Stimulated activated naive CD8-positive, alpha-beta T cell treated with anti-CD3 and anti-CD28 coated beads, Interleukin-15, Interleukin-2, amounts not matched to agents 100 ng/mL and 50 ng/mL, for 24 hours (primary cell): ENCODE results near the gene TASOR2.
A peak's percentile ranks its signal among the peaks of the same experiment; 100 is the strongest.

Source experiments
- H3K27ac Mint-ChIP-seq: one replicate; pipeline ENCODE4 v1.8.0; 2021; ENCODE audit warnings: mild to moderate bottlenecking, mixed read lengths
- H3K27me3 Mint-ChIP-seq: one replicate; pipeline ENCODE4 v1.8.0; 2021; ENCODE audit warnings: mixed read lengths
- H3K36me3 Mint-ChIP-seq: one replicate; pipeline ENCODE4 v1.8.0; 2021; ENCODE audit warnings: low read depth, mixed read lengths
- H3K4me1 Mint-ChIP-seq: one replicate; pipeline ENCODE4 v1.8.0; 2021; ENCODE audit warnings: low read depth, mixed read lengths
- H3K4me3 Mint-ChIP-seq: one replicate; pipeline ENCODE4 v1.8.0; 2021; ENCODE audit warnings: mild to moderate bottlenecking, mixed read lengths
- H3K9me3 Mint-ChIP-seq: one replicate; pipeline ENCODE4 v1.8.0; 2021; ENCODE audit warnings: mixed read lengths

TASOR2 gene

DNA sequence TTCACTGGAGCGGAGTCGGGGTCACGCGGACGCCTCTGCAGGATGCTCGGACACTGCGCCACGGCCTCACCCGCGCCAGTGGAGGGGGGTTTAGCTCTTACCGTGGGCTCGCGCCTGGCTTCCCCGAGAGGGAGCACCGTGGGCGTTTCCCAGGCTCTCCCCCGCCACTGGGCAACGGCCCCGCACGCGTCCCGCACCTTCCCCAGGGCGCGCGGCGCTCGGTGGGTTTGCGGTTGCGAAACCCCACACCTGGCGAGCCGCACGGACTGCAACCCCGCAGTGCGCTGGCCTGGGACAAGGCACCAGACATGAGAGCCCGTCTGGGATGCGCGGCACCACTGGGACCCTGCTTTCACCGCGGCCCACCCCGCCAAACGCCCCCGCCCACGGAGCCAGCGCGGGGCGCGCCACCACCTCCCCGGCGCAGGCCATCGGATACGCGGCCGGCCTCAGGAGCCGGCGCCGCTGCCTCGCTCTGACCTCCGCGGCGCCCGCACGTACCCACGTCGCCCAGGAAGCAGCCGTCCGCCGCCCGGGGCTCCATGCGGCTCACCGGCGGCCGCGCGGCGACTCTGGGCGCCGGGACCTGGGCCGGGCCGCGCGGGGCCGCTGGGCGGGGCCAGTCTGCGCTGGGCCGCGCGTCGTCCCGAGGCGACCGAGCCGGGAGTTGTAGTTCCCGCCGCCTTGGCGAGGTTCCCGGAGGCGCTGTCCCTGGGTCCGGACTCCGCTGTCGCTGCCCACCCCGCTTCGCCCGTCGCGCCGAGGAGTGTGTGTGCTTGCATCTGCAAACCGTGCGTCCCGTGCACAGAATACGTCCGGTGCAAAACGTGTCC is 18.4 kb upstream of the TASOR2 start, which contains the start of gene ASB13:
Gene ASB13, minus strand, starts transcription at position 588 of the 833 bp plus-strand sequence. Its CDS starts 44 bp downstream, at position 544.
- no peaks in the 10 kb centered on the region for H3K9me3 Mint-ChIP-seq
- H3K4me3 Mint-ChIP-seq: peak within 1 kb of the TSS; percentile 87
- peaks cover 7% of the 10 kb centered on the region for H3K27me3 Mint-ChIP-seq
- H3K36me3 Mint-ChIP-seq: no peaks in the 10 kb centered on the region
- peaks cover 12% of the 10 kb centered on the region for H3K4me1 Mint-ChIP-seq
- H3K27ac Mint-ChIP-seq: peak within 1 kb of the TSS; percentile 82

DNA sequence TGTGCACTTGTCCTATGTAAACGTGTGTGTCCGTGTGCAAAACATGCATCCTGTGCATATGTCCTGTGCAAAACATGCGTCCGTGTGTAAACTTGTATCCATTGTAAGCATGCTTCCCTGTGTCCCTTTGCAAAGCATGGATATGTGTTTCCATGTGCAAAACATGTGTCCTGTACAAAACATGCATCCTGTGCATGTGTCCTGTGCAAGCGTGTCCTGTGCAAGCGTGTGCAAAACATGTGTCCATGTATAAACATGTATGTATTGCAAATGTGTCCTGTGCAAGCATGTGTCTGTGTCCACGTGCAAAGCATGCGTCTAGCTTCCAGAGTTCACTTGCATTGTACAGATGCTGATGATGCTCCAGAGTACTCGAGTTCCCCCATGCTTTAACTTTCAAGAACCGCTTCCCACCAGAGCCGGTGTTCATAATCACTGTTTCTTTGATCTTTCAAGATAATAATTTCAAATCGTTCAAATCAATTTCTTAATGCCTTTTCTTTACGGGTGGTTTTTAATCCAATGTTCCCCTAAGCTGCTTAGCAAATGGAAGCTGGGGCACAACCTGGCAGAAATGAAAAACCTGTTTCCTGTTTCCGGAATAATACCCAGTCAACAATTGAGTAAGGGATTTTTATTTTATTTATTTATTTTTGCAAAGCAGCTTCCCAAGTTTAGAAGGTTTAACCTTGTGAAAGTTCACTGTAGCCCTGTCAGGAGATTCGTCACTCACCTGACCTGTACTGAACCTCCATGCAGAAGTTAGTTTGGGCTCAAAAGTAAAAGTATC is 17.6 kb upstream of the TASOR2 start:
- Mint-ChIP-seq H3K9me3 (no peaks in the 10 kb centered on the region), H3K27me3 (peaks cover 8% of the 10 kb centered on the region), H3K27ac (peak overlapping the region; percentile 82), H3K4me1 (peaks cover 12% of the 10 kb centered on the region), H3K36me3 (no peaks in the 10 kb centered on the region), H3K4me3 (peak overlapping the region; percentile 87)

DNA sequence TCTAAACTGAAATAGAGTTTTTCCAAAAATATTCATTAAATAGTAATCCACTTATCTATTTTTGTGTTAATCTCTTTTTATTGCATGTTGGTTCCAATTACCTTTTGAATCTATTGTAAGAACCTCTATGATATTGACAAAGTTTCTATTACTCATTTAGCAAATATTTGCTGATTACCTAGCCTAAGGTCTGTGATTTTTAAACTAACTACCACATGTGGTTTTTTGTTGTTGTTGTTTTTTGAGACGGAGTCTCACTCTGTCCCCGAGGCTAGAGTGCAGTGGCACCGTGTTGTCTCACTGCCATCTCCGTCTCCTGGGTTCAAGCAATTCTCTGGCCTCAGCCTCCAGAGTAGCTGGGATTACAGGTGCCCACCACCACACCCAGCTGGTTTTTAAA is 16.2 kb upstream of the TASOR2 start:
- Mint-ChIP-seq H3K27ac (no peak overlapping the region), H3K9me3 (peaks cover 2% of the 10 kb centered on the region), H3K4me3 (no peak overlapping the region), H3K36me3 (no peaks in the 10 kb centered on the region), H3K27me3 (peaks cover 14% of the 10 kb centered on the region), H3K4me1 (peaks cover 12% of the 10 kb centered on the region)

DNA sequence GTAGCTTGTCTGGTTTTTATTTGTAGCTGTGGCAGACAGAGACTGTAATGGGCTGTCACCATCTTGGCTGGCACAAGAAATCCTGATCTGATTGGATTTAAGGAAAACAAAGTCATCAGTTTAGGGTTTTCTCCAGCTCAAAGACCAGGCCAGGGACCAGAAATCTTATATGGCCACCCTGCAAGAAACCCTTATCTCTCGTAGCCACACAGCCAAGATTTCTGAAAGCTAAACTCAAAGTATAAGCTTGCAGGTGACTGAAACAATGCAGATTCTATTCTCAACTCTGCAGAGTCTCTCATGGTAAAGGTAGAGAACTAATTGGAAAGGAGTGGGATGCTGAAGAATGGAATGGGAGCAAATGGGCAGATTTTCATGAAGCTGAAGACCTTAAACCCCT is 15.0 kb upstream of the TASOR2 start:
- H3K27ac Mint-ChIP-seq: no peak overlapping the region
- no peaks in the 10 kb centered on the region for H3K36me3 Mint-ChIP-seq
- H3K4me1 Mint-ChIP-seq: peaks cover 12% of the 10 kb centered on the region
- peaks cover 14% of the 10 kb centered on the region for H3K27me3 Mint-ChIP-seq
- H3K4me3 Mint-ChIP-seq: no peak overlapping the region
- H3K9me3 Mint-ChIP-seq: peaks cover 3% of the 10 kb centered on the region

DNA sequence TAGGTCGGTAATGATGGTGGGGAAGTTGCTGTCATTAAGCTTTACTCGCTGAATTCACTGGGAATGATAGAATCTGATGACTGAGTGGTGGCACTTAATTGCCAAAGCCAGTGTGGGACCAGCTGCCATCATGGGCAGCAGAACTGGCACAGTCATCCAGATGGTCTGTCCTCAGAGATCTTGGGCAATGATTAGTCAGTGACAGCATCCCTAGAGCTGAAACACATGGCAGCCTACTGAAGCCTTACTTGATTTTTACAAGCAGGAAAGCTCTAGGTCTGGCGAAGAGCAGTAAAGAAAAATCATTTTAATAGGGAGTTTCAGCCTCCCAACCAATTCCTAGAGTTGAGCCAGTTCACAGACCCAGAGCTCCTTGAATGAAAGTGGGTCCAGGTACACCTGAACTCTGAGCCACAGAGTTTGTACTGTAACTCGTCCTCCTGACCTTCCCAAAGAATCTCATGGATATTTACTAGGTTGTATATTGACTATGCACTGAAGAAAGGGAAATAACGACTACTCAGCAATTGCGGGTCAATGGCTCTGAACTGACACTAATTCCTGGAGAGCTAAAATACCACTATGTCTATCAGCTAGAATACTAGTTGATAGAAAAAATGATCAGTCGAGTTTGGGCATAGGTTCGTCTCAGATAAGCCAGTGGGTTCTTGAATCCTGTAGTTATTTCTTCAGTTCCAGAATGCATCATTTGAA is 13.8 kb upstream of the TASOR2 start:
- H3K4me1 Mint-ChIP-seq: peaks cover 8% of the 10 kb centered on the region
- peaks cover 3% of the 10 kb centered on the region for H3K9me3 Mint-ChIP-seq
- H3K36me3 Mint-ChIP-seq: no peaks in the 10 kb centered on the region
- no peak overlapping the region for H3K4me3 Mint-ChIP-seq
- H3K27ac Mint-ChIP-seq: no peak overlapping the region
- H3K27me3 Mint-ChIP-seq: peaks cover 14% of the 10 kb centered on the region

DNA sequence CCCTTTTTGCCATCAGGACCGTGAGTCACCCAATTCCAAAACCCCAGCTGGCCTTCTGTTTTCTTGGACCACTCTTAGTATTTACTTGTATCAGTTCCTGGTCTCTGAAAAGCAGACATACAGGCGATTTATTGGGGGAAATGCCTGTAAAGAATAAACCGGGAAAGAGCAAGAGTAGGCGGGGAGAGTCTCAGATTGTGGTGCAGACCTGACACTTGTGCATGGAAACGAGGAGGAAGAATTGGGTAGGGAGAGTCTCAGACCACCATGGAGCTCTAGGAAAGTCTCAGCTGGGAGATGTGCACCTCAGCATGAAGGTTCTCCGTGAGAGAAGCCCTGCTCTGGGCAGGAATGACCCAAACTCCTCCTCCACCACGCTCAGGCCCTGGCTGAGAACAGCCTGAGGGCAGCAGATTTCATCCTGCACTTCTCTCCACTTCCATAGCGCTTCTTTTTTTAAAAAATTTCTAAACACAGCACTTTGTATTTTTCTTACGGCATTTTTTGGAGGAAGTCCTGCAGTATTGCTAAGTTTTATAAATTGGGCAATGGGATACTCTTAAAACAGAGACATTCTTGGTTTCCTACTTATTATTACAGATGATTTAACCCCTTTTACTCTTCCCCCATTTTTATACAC is 6.1 kb upstream of the TASOR2 start:
- H3K4me1 Mint-ChIP-seq: peaks cover 11% of the 10 kb centered on the region
- H3K27ac Mint-ChIP-seq: no peak overlapping the region
- peaks cover 3% of the 10 kb centered on the region for H3K27me3 Mint-ChIP-seq
- no peaks in the 10 kb centered on the region for H3K36me3 Mint-ChIP-seq
- H3K4me3 Mint-ChIP-seq: no peak overlapping the region
- H3K9me3 Mint-ChIP-seq: peaks cover under 1% of the 10 kb centered on the region

DNA sequence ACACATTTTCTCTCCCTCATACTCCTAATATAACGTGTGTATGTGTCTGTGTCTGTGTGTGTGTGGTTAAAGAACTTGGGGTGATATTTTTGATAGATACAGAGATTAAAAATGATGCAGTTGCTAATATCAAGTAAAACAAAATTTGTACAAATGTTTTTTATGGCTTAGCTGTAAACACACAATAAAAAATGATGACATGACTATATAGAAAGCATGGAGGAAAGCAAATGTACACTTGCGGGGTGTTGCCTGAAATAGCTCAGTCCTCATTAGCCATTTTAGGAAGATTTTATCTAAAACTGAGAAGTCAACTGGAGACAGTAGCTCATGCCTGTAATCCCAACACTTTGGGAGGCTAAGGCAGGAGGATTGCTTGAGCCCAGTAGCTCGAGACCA is 5.6 kb upstream of the TASOR2 start:
- peaks cover 13% of the 10 kb centered on the region for H3K4me1 Mint-ChIP-seq
- no peak overlapping the region for H3K27ac Mint-ChIP-seq
- H3K4me3 Mint-ChIP-seq: no peak overlapping the region

DNA sequence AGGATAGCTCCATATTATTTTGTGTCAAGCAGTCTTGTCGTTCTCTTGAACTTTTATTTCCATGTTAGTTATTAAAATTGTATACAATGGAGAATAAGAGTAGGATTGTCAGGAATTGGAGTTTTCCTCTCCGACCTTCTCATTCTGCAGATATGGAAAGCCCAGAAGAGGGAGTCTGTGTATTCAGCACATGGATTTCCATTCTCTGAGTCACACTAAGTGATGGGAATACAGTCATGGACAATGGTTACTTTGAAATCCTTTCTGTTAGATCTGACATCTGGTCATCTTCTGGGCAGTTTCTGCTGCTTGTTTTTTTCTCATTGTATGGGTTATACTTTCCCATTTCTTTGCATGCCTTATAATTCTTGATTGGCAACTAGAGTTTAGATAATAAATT is 5.0 kb upstream of the TASOR2 start:
- H3K27ac Mint-ChIP-seq: no peak overlapping the region
- peaks cover 19% of the 10 kb centered on the region for H3K4me1 Mint-ChIP-seq
- peaks cover 3% of the 10 kb centered on the region for H3K27me3 Mint-ChIP-seq
- H3K4me3 Mint-ChIP-seq: no peak overlapping the region
- H3K9me3 Mint-ChIP-seq: peaks cover 3% of the 10 kb centered on the region
- H3K36me3 Mint-ChIP-seq: no peaks in the 10 kb centered on the region

More for the DNA sequence above, 5.6 kb upstream of the TASOR2 start:
- H3K36me3 Mint-ChIP-seq: no peaks in the 10 kb centered on the region
- peaks cover 3% of the 10 kb centered on the region for H3K27me3 Mint-ChIP-seq
- H3K9me3 Mint-ChIP-seq: peaks cover under 1% of the 10 kb centered on the region

DNA sequence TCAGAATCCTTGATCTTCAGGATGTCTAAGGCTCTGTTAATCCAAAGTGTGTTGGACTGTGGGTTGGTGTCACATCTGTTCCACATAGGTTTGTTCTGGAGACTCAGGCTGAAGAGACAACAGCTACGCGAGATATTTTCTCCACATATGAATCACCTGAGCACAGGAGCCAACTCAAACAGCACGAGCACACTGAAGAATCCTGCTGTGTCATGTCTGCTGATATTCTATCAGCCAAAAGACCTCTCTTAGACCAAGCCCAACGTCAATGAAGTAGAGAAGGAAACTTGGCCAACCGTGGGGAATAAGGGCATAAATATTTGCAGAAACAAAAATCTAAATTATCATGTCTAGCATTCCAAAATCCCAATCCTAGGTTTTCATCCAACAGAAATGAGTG is 2.7 kb upstream of the TASOR2 start:
- H3K36me3 Mint-ChIP-seq: peaks cover 14% of the 10 kb centered on the region
- H3K9me3 Mint-ChIP-seq: peaks cover 3% of the 10 kb centered on the region
- H3K4me1 Mint-ChIP-seq: peaks cover 36% of the 10 kb centered on the region
- H3K27ac Mint-ChIP-seq: no peak overlapping the region
- no peak overlapping the region for H3K4me3 Mint-ChIP-seq
- no peaks in the 10 kb centered on the region for H3K27me3 Mint-ChIP-seq

DNA sequence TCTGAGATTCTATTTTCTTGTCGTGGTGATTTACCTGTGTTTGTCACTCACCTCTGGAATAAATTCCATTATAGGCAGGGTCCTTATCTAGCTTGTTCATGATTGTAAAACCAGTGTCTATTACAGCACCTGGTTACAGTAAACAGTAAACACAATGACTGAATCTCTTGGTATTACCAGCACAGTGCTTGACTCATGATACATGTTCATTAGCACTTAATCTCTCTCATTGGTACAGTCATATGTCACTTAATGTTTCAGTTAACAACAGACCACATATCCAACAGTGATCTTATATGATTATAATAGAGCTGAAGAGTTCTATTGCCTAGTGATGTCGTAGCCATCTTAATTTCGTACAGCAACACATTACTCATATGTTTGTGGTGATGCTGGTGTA is 1.6 kb upstream of the TASOR2 start:
- H3K27me3 Mint-ChIP-seq: no peaks in the 10 kb centered on the region
- peaks cover 3% of the 10 kb centered on the region for H3K9me3 Mint-ChIP-seq
- peaks cover 47% of the 10 kb centered on the region for H3K4me1 Mint-ChIP-seq
- H3K36me3 Mint-ChIP-seq: peaks cover 17% of the 10 kb centered on the region
- no peak overlapping the region for H3K4me3 Mint-ChIP-seq
- H3K27ac Mint-ChIP-seq: no peak overlapping the region

DNA sequence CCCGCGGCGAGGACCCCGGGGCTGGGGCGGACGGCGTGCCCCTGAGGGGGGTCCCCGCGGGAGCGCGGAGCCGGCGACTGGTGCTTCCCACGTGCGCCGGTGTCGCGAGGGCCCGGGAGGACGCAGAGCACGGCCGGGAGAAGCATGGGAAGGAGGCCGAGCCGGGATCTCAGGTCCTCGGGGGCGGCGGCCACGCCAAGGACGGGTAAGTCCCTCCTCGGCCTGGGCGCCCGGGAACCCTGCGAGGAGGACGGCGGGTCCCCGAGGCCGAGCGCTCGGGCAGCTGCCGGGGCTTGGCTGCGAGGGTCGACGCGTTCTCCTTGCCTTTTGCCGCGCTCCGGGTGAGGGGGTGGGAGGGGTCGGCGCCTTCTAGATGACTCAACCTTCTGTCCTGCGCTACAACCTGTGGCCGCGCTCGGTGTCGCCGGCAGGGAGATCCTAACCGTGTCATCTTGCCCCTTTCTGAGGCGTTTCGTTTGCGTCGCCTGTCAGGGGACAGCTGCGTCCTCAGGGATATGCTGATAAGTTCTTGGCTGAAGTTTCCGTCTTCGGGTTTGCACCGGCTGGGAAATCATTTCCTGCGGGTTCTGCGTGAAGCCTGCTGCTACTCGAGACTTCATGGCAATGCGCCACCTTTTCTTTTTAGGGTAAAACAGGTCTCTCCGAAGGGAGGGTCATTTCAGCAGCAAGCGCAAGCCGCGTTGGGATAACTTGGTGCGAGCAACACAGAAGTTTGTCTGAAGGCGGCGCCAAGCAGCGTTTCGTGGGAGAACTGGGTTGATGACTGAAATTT is 529 bp downstream of the TASOR2 start:
- peaks cover 30% of the 10 kb centered on the region for H3K36me3 Mint-ChIP-seq
- no peaks in the 10 kb centered on the region for H3K27me3 Mint-ChIP-seq
- peaks cover 62% of the 10 kb centered on the region for H3K4me1 Mint-ChIP-seq
- H3K27ac Mint-ChIP-seq: peak overlapping the region; percentile 93
- H3K4me3 Mint-ChIP-seq: peak overlapping the region; percentile 96
- peaks cover 3% of the 10 kb centered on the region for H3K9me3 Mint-ChIP-seq

DNA sequence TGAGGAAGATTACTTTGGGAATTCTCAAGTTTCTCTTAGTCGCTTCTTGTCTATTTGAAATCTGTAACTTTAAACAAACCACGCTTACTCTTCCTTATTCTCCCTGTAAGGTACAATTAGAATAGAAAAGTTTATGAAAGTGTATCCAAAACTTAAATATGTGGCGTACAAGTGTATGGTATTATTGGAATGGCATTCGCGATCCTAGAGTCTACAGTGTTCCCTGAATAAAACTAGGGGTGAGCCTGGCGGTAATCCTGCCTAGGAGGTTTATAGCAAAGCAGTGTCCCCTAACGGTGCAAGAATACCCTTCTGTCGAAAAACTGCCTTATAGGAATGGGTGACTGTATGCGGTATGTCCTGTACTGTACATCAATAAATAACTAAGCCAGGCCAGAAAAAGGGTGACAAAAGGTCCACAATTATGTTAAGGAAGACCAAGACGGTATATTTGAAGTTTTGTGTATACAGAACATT is 1.2 kb downstream of the TASOR2 start:
- H3K4me1 Mint-ChIP-seq: peaks cover 68% of the 10 kb centered on the region
- no peaks in the 10 kb centered on the region for H3K27me3 Mint-ChIP-seq
- H3K27ac Mint-ChIP-seq: peak overlapping the region; percentile 93

DNA sequence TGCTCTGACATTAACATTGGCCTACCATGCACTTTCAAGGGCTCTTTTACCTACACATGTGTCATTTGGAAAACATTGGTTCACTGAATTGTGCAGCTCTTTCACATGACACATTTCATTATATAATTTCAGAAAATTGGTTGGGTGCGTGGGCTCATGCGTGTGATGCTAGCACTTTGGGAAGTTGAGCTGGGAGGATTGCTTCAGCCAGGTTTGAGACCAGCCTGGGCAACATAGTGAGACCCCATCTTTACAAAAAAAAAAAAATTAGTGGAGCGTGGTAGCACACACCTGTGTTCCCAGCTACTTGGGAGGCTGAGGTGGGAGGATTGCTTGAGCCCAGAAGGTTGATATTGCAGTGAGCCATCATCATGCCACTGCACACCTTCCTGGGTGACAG is 3.9 kb downstream of the TASOR2 start:
- Mint-ChIP-seq H3K9me3 (peaks cover 3% of the 10 kb centered on the region), H3K36me3 (peaks cover 30% of the 10 kb centered on the region), H3K4me1 (peaks cover 82% of the 10 kb centered on the region), H3K4me3 (peak overlapping the region; percentile 32), H3K27ac (no peak overlapping the region), H3K27me3 (no peaks in the 10 kb centered on the region)

More for the DNA sequence above, 1.2 kb downstream of the TASOR2 start:
- Mint-ChIP-seq H3K4me3 (peak overlapping the region; percentile 96), H3K36me3 (peaks cover 30% of the 10 kb centered on the region), H3K9me3 (peaks cover 3% of the 10 kb centered on the region)

DNA sequence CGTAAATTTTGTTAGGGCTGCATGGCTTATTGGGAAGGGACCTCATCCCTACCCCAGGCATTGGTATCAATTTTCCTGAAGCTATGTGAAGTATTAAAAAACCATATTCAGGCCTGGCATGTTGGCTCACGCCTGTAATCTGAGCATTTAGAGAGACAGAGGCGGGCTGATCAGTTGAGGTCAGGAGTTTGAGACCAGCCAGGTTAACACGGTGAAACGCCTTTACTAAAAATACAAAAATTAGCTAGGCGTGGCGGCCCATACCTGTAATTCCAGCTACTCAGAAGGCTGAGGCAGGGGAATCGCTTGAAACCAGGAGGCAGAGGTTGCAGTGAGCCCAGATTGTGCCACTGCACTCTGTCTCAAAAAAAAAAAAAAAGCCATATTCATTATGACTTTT is 7.1 kb downstream of the TASOR2 start:
- H3K4me3 Mint-ChIP-seq: peak overlapping the region; percentile 85
- no peaks in the 10 kb centered on the region for H3K9me3 Mint-ChIP-seq
- no peaks in the 10 kb centered on the region for H3K27me3 Mint-ChIP-seq
- peaks cover 20% of the 10 kb centered on the region for H3K36me3 Mint-ChIP-seq
- no peak overlapping the region for H3K27ac Mint-ChIP-seq
- peaks cover 88% of the 10 kb centered on the region for H3K4me1 Mint-ChIP-seq
